AG10803 (cell line): Measurements from ENCODE around the gene EDDM3A.
"Not testable (repeated sequence)": the region's sequence is repeated elsewhere in the genome, so short reads cannot be mapped to it uniquely, and the experiment has no call there.

Experiments
- DNase-seq: peaks from one replicate; pipeline ENCODE4 v3.0.0; 2010; ENCODE audit warnings: low read depth
- H3K4me3 ChIP-seq: 2 replicates; pipeline ENCODE4 v1.5.1; 2011; ENCODE audit warnings: mild to moderate bottlenecking, low read length, control low read depth
- CTCF ChIP-seq: conservative IDR thresholded peaks from 2 replicates; pipeline ENCODE4 v1.5.1; 2011; ENCODE audit warnings: mild to moderate bottlenecking, low read length, control low read depth, inconsistent platforms

EDDM3A gene

GRCh38 chr14:20732979-20733635 lies 12.6 kb upstream of the EDDM3A start:
- TF ChIP-seq CTCF: no peak
- no peak for DNase-seq
- no peak overlapping the region for H3K4me3 ChIP-seq

GRCh38 chr14:20733684-20734429 lies 11.8 kb upstream of the EDDM3A start:
- no peak overlapping the region for H3K4me3 ChIP-seq
- no peak for TF ChIP-seq CTCF
- no peak for DNase-seq

- H3K4me3 ChIP-seq: no peak overlapping the region
- no peak for DNase-seq
- no peak for TF ChIP-seq CTCF
These were observed 11.3 kb upstream of the EDDM3A start for GRCh38 chr14:20734430-20734806.

- DNase-seq, H3K4me3 ChIP-seq: not testable (repeated sequence)
These were observed 7.4 kb upstream of the EDDM3A start for GRCh38 chr14:20738292-20738691.

- DNase-seq: no peak
- TF ChIP-seq CTCF: no peak
- H3K4me3 ChIP-seq: no peak overlapping the region
These were observed 3.6 kb upstream of the EDDM3A start for GRCh38 chr14:20742132-20742531.

- no peak for TF ChIP-seq CTCF
- H3K4me3 ChIP-seq: no peak overlapping the region
- no peak for DNase-seq
These were observed 2.1 kb upstream of the EDDM3A start for GRCh38 chr14:20743556-20743955.

GRCh38 chr14:20746566-20746965 lies 879 bp downstream of the EDDM3A start:
- DNase-seq: no peak
- no peak overlapping the region for H3K4me3 ChIP-seq
- TF ChIP-seq CTCF: no peak
